IMR-90 (cell line): ENCODE data around the gene PATJ. TPM values are rescaled to one million over a fixed set of nuclear protein-coding genes. Genes with fewer than 3 reads are reported as not detected.
"Not testable (repeated sequence)": the region's sequence is repeated elsewhere in the genome, so short reads cannot be mapped to it uniquely, and the experiment has no call there.

ENCODE experiments used
- ATAC-seq: fragments of 200-7000 bp; cut with Tn5 transposase; 2 replicates; pipeline ENCODE4 v1.9.1; 2020; ENCODE audit warnings: low read depth, mild to moderate bottlenecking, moderate library complexity
- BruUV-seq: library from RNA; stranded (reverse); fragments of 400-500 nt; replicated peaks from 2 replicates; lab custom pipeline; 2021; lab: Mats Ljungman, UMichigan
- CTCF ChIA-PET: fragments of 300-600 bp; formaldehyde crosslinking; extraction: SDS; loops from one replicate; lab custom pipeline; 2021; ENCODE audit warnings: antibody characterized with exemption; lab: Yijun Ruan, JAX
- POLR2A ChIA-PET: fragments of 300-600 bp; sonication (Branson Sonifier 250); formaldehyde crosslinking; loops from one replicate; lab custom pipeline; 2022; ENCODE audit warnings: antibody characterized with exemption; ENCODE audit not compliant: unreplicated experiment; lab: Charles Lee
- DNase-seq: peaks from one replicate; pipeline ENCODE4 v3.0.0; 2013
- H2AFZ ChIP-seq: replicated peaks from 2 replicates; pipeline ENCODE3; 2013; ENCODE audit warnings: low read length, mild to moderate bottlenecking; ENCODE audit not compliant: poor library complexity
- H2AK5ac ChIP-seq: 2 replicates; pipeline ENCODE4 v1.6.1; 2013; ENCODE audit warnings: low read depth, low read length, inconsistent platforms
- H2AK9ac ChIP-seq: replicated peaks from 2 replicates; pipeline ENCODE3; 2013; ENCODE audit warnings: mild to moderate bottlenecking, low read depth, low read length, moderate library complexity; ENCODE audit not compliant: poor library complexity
- H2BK120ac ChIP-seq: 2 replicates; pipeline ENCODE4 v1.6.1; 2013; ENCODE audit warnings: low read depth, low read length, inconsistent platforms
- H2BK15ac ChIP-seq: 3 replicates; pipeline ENCODE4 v1.6.1; 2013; ENCODE audit warnings: low read depth, low read length, inconsistent platforms
- H2BK20ac ChIP-seq: 2 replicates; pipeline ENCODE4 v1.6.1; 2013; ENCODE audit warnings: low read depth, mild to moderate bottlenecking, inconsistent platforms, low read length, moderate library complexity
- H2BK5ac ChIP-seq: 2 replicates; pipeline ENCODE4 v1.6.1; 2013; ENCODE audit warnings: mild to moderate bottlenecking, low read depth, low read length, inconsistent platforms; ENCODE audit not compliant: poor library complexity, severe bottlenecking
- H3K14ac ChIP-seq: replicated peaks from 2 replicates; pipeline ENCODE4 v1.6.1; 2013; ENCODE audit warnings: low read depth, low read length, inconsistent platforms
- H3K18ac ChIP-seq: 2 replicates; pipeline ENCODE4 v1.6.1; 2013; ENCODE audit warnings: low read depth, low read length, control low read depth
- H3K23ac ChIP-seq: 2 replicates; pipeline ENCODE4 v1.6.1; 2013; ENCODE audit warnings: low read depth, low read length, inconsistent platforms
- H3K27ac ChIP-seq: 2 replicates; pipeline ENCODE4 v1.5.1; 2013; ENCODE audit warnings: mild to moderate bottlenecking, control low read depth, low read length; ENCODE audit not compliant: insufficient read depth
- H3K27me3 ChIP-seq: 2 replicates; pipeline ENCODE4 v1.6.1; 2013; ENCODE audit warnings: low read length; ENCODE audit not compliant: control insufficient read depth, insufficient read depth
- H3K36me3 ChIP-seq: 2 replicates; pipeline ENCODE4 v1.6.1; 2013; ENCODE audit warnings: low read length, mixed read lengths; ENCODE audit not compliant: control insufficient read depth, insufficient read depth
- H3K4ac ChIP-seq: 2 replicates; pipeline ENCODE4 v1.6.1; 2013; ENCODE audit warnings: low read depth, low read length, inconsistent platforms
- H3K4me1 ChIP-seq: 2 replicates; pipeline ENCODE4 v1.6.1; 2013; ENCODE audit warnings: low read length, mixed read lengths; ENCODE audit not compliant: control insufficient read depth, insufficient read depth
- H3K4me2 ChIP-seq: 2 replicates; pipeline ENCODE4 v1.6.1; 2013; ENCODE audit warnings: low read depth, mild to moderate bottlenecking, control low read depth, low read length, moderate library complexity
- H3K4me3 ChIP-seq: 2 replicates; pipeline ENCODE4 v1.5.1; 2013; ENCODE audit warnings: low read depth, mild to moderate bottlenecking, control low read depth, low read length, moderate library complexity; ENCODE audit not compliant: insufficient read depth
- H3K56ac ChIP-seq: 2 replicates; pipeline ENCODE4 v1.6.1; 2013; ENCODE audit warnings: low read length, inconsistent platforms; ENCODE audit not compliant: insufficient read depth; ENCODE audit errors: extremely low read depth
- H3K79me1 ChIP-seq, 2 experiments: 2 replicates each; pipeline ENCODE4 v1.6.1; 2013; ENCODE audit warnings: low read length in 2 of 2, inconsistent platforms in 1 of 2, low read depth in 1 of 2
- H3K9ac ChIP-seq: 2 replicates; pipeline ENCODE4 v1.6.1; 2013; ENCODE audit warnings: low read depth, low read length, control low read depth
- H3K9me1 ChIP-seq: 2 replicates; pipeline ENCODE4 v1.6.1; 2013; ENCODE audit warnings: low read length, inconsistent platforms; ENCODE audit not compliant: insufficient read depth
- H3K9me3 ChIP-seq: 2 replicates; pipeline ENCODE4 v1.6.1; 2013; ENCODE audit warnings: low read length; ENCODE audit not compliant: control insufficient read depth, insufficient read depth
- H4K20me1 ChIP-seq: 2 replicates; pipeline ENCODE4 v1.6.1; 2013; ENCODE audit warnings: low read length, inconsistent platforms; ENCODE audit not compliant: insufficient read depth
- H4K5ac ChIP-seq: 2 replicates; pipeline ENCODE4 v1.6.1; 2013; ENCODE audit warnings: mild to moderate bottlenecking, low read depth, low read length, control low read depth
- H4K8ac ChIP-seq, 2 experiments: 2 replicates each; pipeline ENCODE4 v1.6.1; 2013; ENCODE audit warnings: low read depth in 2 of 2, low read length in 2 of 2, control low read depth in 1 of 2, inconsistent platforms in 1 of 2
- H4K91ac ChIP-seq: 2 replicates; pipeline ENCODE4 v1.6.1; 2013; ENCODE audit warnings: low read depth, low read length, inconsistent platforms; ENCODE audit not compliant: insufficient read depth
- MAZ ChIP-seq: IDR thresholded peaks from 2 replicates; pipeline ENCODE4 v1.6.1; 2012; ENCODE audit warnings: low read depth, mild to moderate bottlenecking, low read length, improper control_type of control experiment, moderate library complexity, borderline replicate concordance
- USF2 ChIP-seq: fragments of 150-350 bp; IDR thresholded peaks from 2 replicates; pipeline ENCODE4 v1.6.1; 2017; ENCODE audit warnings: mild to moderate bottlenecking, antibody characterized with exemption, low read length, low read depth
- WGBS, 2 experiments: methylation state at CpG; one replicate each; pipeline versions ENCODE4 v1.1.5 to v1.1.7; 2013; ENCODE audit warnings: missing lambda C conversion rate in 2 of 2; ENCODE audit not compliant: insufficient read length in 1 of 2; ENCODE audit errors: extremely low coverage in 2 of 2; 5-methylcytosine and 5-hydroxymethylcytosine counted together
- dilution Hi-C: fragments of 300-500 bp; cut with HindIII; formaldehyde crosslinking; loops from one replicate; pipeline ENCODE4 v1.14.3; 2018; ENCODE audit warnings: low sequenced_read_pairs; ENCODE audit not compliant: unreplicated experiment
- in situ Hi-C: fragments of 300-500 bp; cut with MboI; formaldehyde crosslinking; loops from 3 replicates; pipeline ENCODE4 v1.14.3; 2019; ENCODE audit warnings: low sequenced_read_pairs, inconsistent platforms, mixed read lengths
- intact Hi-C: fragments of 100-400 bp; cut with micrococcal nuclease; formaldehyde crosslinking; loops from 2 replicates; pipeline ENCODE4 v1.10.0; 2022
- polyA plus RNA-seq, 3 experiments: library from polyadenylated mRNA; depleted of rRNA; stranded (reverse); fragments of >200 nt; gene quantifications; 2 replicates each; pipeline ENCODE4 v1.2.3, GENCODE V29; 2012; ENCODE audit warnings: low replicate concordance in 1 of 3
- total RNA-seq: library from RNA; depleted of rRNA; stranded (reverse); fragments of >200 nt; gene quantifications from 2 replicates; pipeline ENCODE4 v1.2.3, GENCODE V29; 2012

The PATJ gene
- total and polyA plus RNA-seq, 2 of the 4 experiments (the other 2 are of a cell fraction) = 2.0 to 3.4 TPM

- H2AK9ac ChIP-seq = no peak overlapping the region
- H4K20me1 ChIP-seq = no peaks in the 10 kb centered on the region
- dilution Hi-C loops = no loop called here
- CTCF ChIA-PET = interaction anchor here (0.6 kb wide), 1 partner anchor 231 kb away, joined by 3 read pairs; no protein-coding TSS in a partner anchor
- no peak overlapping the region for H4K5ac ChIP-seq
- POLR2A ChIA-PET = no interaction called here
- H3K4ac ChIP-seq = no peak overlapping the region
- H3K9ac ChIP-seq = no peak overlapping the region
- intact Hi-C loops = no loop called here
- no peak overlapping the region for H2BK120ac ChIP-seq
- no peak overlapping the region for H4K8ac ChIP-seq
- H3K18ac ChIP-seq = no peak overlapping the region
- H4K91ac ChIP-seq = no peak overlapping the region
- in situ Hi-C loops = no loop called here
- no peak overlapping the region for H3K4me2 ChIP-seq
- TF ChIP-seq USF2 = no peak
- TF ChIP-seq MAZ = no peak
- no peak overlapping the region for H2BK15ac ChIP-seq
- H2AK5ac ChIP-seq = no peak overlapping the region
- no peaks in the 10 kb centered on the region for H3K27me3 ChIP-seq
- no peaks in the 10 kb centered on the region for H3K9me1 ChIP-seq
- BruUV-seq = no TSS peak
- no peak overlapping the region for H3K56ac ChIP-seq
- H3K36me3 ChIP-seq = no peaks in the 10 kb centered on the region
- WGBS, 2 experiments = no CpG with 5 or more reads among the region's 1 CpG
- H2AFZ ChIP-seq = no peak overlapping the region
- H3K27ac ChIP-seq = no peak overlapping the region
- ATAC-seq (no peak), DNase-seq (no peak)
- no peak overlapping the region for H3K4me3 ChIP-seq
- no peaks in the 10 kb centered on the region for H3K4me1 ChIP-seq
- H2BK20ac ChIP-seq = no peak overlapping the region
- no peaks in the 10 kb centered on the region for H3K79me1 ChIP-seq
- no peaks in the 10 kb centered on the region for H3K9me3 ChIP-seq
- H3K14ac ChIP-seq = no peak overlapping the region
- H2BK5ac ChIP-seq = no peak overlapping the region
- no peak overlapping the region for H3K23ac ChIP-seq
Observed at GRCh38 chr1:62161711-62162110, 419.4 kb downstream of the PATJ start.

- H3K18ac ChIP-seq, H3K14ac ChIP-seq, H4K20me1 ChIP-seq, H3K36me3 ChIP-seq, H4K5ac ChIP-seq, H3K4me1 ChIP-seq, H3K27me3 ChIP-seq, dilution Hi-C loops, H3K9ac ChIP-seq, CTCF ChIA-PET, H2BK20ac ChIP-seq, H3K9me1 ChIP-seq, BruUV-seq, H2BK5ac ChIP-seq, ATAC-seq, H3K4me3 ChIP-seq, H3K79me1 ChIP-seq, H2BK120ac ChIP-seq, H3K4me2 ChIP-seq, H3K4ac ChIP-seq, H4K8ac ChIP-seq, H3K56ac ChIP-seq, H3K9me3 ChIP-seq, H2AK5ac ChIP-seq, H2BK15ac ChIP-seq, DNase-seq, H2AFZ ChIP-seq, intact Hi-C loops, POLR2A ChIA-PET, H3K27ac ChIP-seq, in situ Hi-C loops, H4K91ac ChIP-seq, H3K23ac ChIP-seq, H2AK9ac ChIP-seq: not testable (repeated sequence)
- 77% methylated on average over 8 of the region's 10 CpGs; no CpG with 5 or more reads in 1 of the 2 experiments for WGBS, 2 experiments
Observed at GRCh38 chr1:62170380-62170779, 428.1 kb downstream of the PATJ start.
